Measurements from ENCODE around the gene CAMK2N1.

Gene CAMK2N1

GRCh38 chr1:20479840-20480239 lies 6.2 kb downstream of the CAMK2N1 start:
- in situ Hi-C loops (cut with MboI; ENCODE audit: low sequenced_read_pairs, unreplicated experiment), result loop anchor here (25.0 kb wide), 1 partner anchor 568 kb away; the partner anchor contains the start of gene PLA2G2E
- no peak for TF ChIP-seq CTCF (IDR thresholded peaks at IDR 0.05; ENCODE audit: borderline replicate concordance, control extremely low read depth, extremely low read depth, insufficient read depth, missing control alignments)
- no peak for DNase-seq (ENCODE audit: low spot score)

DNA sequence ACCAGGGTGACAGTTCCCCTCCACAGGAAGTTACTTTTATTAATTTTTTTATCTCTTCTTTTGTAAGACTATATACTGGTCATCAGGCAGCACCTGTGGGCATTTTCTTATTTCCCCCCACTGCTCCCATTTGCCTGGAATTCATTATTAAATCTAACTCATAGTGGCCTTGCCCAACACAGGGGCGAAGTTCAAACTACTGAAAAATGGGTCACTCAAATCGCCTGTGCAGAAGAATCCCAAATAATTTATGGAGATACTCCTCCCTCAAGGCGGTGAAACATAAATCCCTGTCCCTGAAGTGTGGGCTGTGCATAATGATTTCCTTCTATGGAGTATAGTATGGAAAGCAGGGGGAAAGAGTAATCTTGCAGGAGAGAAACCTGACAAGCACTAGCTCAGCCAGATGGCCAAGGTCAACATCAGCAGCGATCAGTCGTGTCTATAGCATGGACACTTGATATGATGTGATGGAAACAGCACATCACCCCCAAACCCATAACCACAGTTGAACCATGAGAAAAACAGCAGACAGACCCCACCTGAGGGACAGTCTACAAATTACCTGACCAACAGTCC lies 7.9 kb downstream of the CAMK2N1 start:
- no peak for DNase-seq (ENCODE audit: low spot score)
- no peak for TF ChIP-seq CTCF (IDR thresholded peaks at IDR 0.05; ENCODE audit: borderline replicate concordance, control extremely low read depth, extremely low read depth, insufficient read depth, missing control alignments)
- in situ Hi-C loops (cut with MboI; ENCODE audit: low sequenced_read_pairs, unreplicated experiment), result loop anchor here (25.0 kb wide), 1 partner anchor 566 kb away; the partner anchor contains the start of gene PLA2G2E

DNA sequence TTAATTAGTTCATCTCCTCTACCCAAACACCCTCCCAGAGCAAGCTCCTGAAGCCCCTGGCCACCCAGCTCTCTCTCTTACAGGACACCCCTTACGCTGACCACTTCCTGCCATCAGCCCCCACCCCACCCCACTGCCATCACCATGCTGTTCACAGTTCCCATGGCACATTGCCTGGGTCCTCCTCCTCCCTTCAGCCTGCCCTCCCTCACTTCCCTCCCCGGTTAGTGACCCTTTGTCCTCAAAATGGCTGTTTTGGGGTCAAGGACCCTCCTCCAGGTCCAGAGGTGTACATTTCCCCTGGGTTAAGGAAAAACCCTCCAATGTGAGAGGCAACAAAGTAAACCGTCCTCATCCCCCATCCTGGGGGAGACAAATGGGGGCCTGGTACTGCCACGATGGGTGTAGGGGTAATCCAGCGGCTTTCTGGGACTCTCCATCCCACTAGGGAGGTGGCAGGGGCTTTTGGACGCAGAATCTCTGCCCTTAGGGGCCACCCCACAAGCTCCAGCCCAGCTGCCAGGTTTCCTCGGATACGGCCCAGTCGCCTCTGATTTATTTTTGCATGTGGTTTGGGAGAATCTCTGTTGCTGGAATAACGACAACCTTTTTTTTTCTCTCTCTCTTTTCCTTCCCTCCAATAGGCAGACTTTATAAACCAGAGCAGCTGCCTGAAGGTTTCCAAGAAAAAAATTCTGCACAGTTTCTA lies 8.5 kb downstream of the CAMK2N1 start:
- in situ Hi-C loops (cut with MboI; ENCODE audit: low sequenced_read_pairs, unreplicated experiment), result loop anchor here (25.0 kb wide), 1 partner anchor 565 kb away; the partner anchor contains the start of gene PLA2G2E
- DNase-seq (ENCODE audit: low spot score), result no peak
- TF ChIP-seq CTCF (IDR thresholded peaks at IDR 0.05; ENCODE audit: borderline replicate concordance, control extremely low read depth, extremely low read depth, insufficient read depth, missing control alignments), result no peak

GRCh38 chr1:20476265-20477038 lies 9.6 kb downstream of the CAMK2N1 start:
- no peak for TF ChIP-seq CTCF (IDR thresholded peaks at IDR 0.05; ENCODE audit: borderline replicate concordance, control extremely low read depth, extremely low read depth, insufficient read depth, missing control alignments)
- in situ Hi-C loops (cut with MboI; ENCODE audit: low sequenced_read_pairs, unreplicated experiment), result loop anchor here (25.0 kb wide), 1 partner anchor 564 kb away; the partner anchor contains the start of gene PLA2G2E
- no peak for DNase-seq (ENCODE audit: low spot score)

GRCh38 chr1:20474996-20475395 lies 11.0 kb downstream of the CAMK2N1 start:
- DNase-seq (ENCODE audit: low spot score), result no peak
- TF ChIP-seq CTCF (IDR thresholded peaks at IDR 0.05; ENCODE audit: borderline replicate concordance, control extremely low read depth, extremely low read depth, insufficient read depth, missing control alignments), result no peak
- in situ Hi-C loops (cut with MboI; ENCODE audit: low sequenced_read_pairs, unreplicated experiment), result loop anchor here (25.0 kb wide), 1 partner anchor 563 kb away; the partner anchor contains the start of gene PLA2G2E

DNA sequence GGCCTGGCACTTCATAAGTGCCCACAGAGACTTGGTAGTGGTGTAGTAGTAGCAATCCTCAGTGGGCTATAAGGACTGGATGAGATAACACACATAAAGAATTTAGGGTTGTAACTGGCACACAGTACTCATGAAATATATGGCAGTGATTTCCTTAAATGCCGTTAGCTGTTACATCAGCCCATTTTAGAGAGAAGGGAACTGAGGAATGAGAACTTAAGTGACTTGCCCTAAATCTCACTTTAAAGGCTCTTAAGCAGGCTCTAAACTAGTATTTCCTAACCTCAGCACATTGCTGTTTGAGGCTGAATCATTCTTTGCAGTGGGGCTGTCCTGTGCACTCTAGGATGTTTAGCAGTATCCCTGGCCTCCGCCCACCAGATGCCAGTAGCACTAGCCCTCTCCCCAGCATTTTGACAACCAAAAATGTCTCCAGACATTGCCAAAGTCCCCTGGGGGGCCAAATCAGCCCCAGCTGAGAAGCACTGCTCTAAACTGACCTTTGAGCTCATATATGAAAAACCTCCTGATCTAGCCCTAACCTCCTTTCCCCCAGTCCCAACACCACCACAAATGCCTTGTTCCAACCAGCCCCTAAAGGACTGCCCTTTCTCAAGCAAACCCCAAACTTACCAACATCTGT lies 11.6 kb downstream of the CAMK2N1 start:
- TF ChIP-seq CTCF (IDR thresholded peaks at IDR 0.05; ENCODE audit: borderline replicate concordance, control extremely low read depth, extremely low read depth, insufficient read depth, missing control alignments), result no peak
- no peak for DNase-seq (ENCODE audit: low spot score)
- in situ Hi-C loops (cut with MboI; ENCODE audit: low sequenced_read_pairs, unreplicated experiment), result no loop called here
